Body of pancreas (tissue), 4 donors: ENCODE data around the gene IFI16. TPM values are rescaled to one million over a fixed set of nuclear protein-coding genes. Genes with fewer than 3 reads are reported as not detected.
"Not testable (repeated sequence)": the region's sequence is repeated elsewhere in the genome, so short reads cannot be mapped to it uniquely, and the experiment has no call there.

Source experiments
- ATAC-seq: fragments of 150-250 bp; one replicate; pipeline ENCODE4 v1.9.1; 2016
- DNase-seq, 4 donors: peaks; one replicate each; pipeline ENCODE4 v3.0.0-alpha.2; 2019
- H3K27ac ChIP-seq, 4 donors: fragments of 200-600 bp; sonication (generic); 1 replicate in 3 of 4; 2 replicates in 1 of 4; pipeline versions ENCODE4 v1.5.1 to v1.6.1; 2016 to 2019; ENCODE audit warnings: mild to moderate bottlenecking in 1 of 4, mixed read lengths in 1 of 4, moderate library complexity in 1 of 4
- H3K27me3 ChIP-seq, 2 donors: fragments of 200-600 bp; sonication (generic); one replicate each; pipeline ENCODE4 v1.6.0; 2016; ENCODE audit warnings: mild to moderate bottlenecking in 1 of 2
- H3K36me3 ChIP-seq, 2 donors: fragments of 200-600 bp; sonication (generic); replicated peaks in 1 of 2; 2 replicates each; pipeline ENCODE4 v1.5.1; 2016; ENCODE audit warnings: low read depth in 2 of 2; ENCODE audit not compliant: insufficient read depth in 1 of 2
- H3K4me1 ChIP-seq: fragments of 200-600 bp; sonication (generic); one replicate; pipeline ENCODE4 v1.6.0; 2016
- H3K4me3 ChIP-seq, 2 donors: fragments of 200-600 bp; sonication (generic); 1 replicate in 1 of 2; 2 replicates in 1 of 2; pipeline ENCODE4 v1.5.1; 2016 to 2019
- H3K9me3 ChIP-seq, 3 donors: fragments of 200-600 bp; sonication (generic); 1 replicate in 2 of 3; 2 replicates in 1 of 3; pipeline ENCODE4 v1.5.1; 2016
- CTCF ChIP-seq, 7 experiments: fragments of 450-650 bp in 4 of 7; fragments of 200-600 bp in 3 of 7; sonication (generic) in 3 of 7; IDR thresholded peaks; one replicate each; pipeline ENCODE4 v1.5.1; 2016 to 2019; ENCODE audit warnings: antibody characterized with exemption in 7 of 7
- POLR2A ChIP-seq, 3 donors: fragments of 450-650 bp; IDR thresholded peaks; one replicate each; pipeline ENCODE4 v1.6.1; 2016; ENCODE audit warnings: antibody characterized with exemption in 3 of 3, mild to moderate bottlenecking in 2 of 3
- WGBS, 2 donors: methylation state at CpG; one replicate each; pipeline ENCODE4 v1.1.5; 2017; 5-methylcytosine and 5-hydroxymethylcytosine counted together
- intact Hi-C: fragments of 100-400 bp; cut with DNase I; formaldehyde crosslinking; loops from one replicate; pipeline ENCODE4 v1.15.1; 2023
- total RNA-seq, 2 donors: library from RNA; depleted of rRNA; stranded (reverse); fragments of >200 nt; gene quantifications; one replicate each; pipeline ENCODE4 v1.1.0, GENCODE V29; 2016

IFI16 gene
- total RNA-seq, 2 donors from 2014 or later = 10.9 to 11.2 TPM

GRCh38 chr1:159030311-159030710 is 20.6 kb downstream of the IFI16 start:
- DNase-seq = no peak
- Histone ChIP-seq H3K36me3 (no peaks in the 10 kb centered on the region), H3K9me3 (no peaks in the 10 kb centered on the region), H3K4me1 (no peaks in the 10 kb centered on the region), H3K27me3 (no peaks in the 10 kb centered on the region), H3K27ac (no peak overlapping the region), H3K4me3 (no peak overlapping the region)
- intact Hi-C loops = no loop called here
- 36 to 53% methylated on average over 1 of the region's 1 CpG for WGBS, 2 donors
- ATAC-seq = no peak
- TF ChIP-seq CTCF (IDR thresholded peaks at IDR 0.05) (no peak), POLR2A (IDR thresholded peaks at IDR 0.05) (no peak)

GRCh38 chr1:159030877-159031447 is 21.3 kb downstream of the IFI16 start:
- intact Hi-C loops = no loop called here
- DNase-seq (no peak), ATAC-seq (no peak)
- no peaks in the 10 kb centered on the region for H3K36me3 ChIP-seq
- H3K4me1 ChIP-seq = no peaks in the 10 kb centered on the region
- no peaks in the 10 kb centered on the region for H3K9me3 ChIP-seq
- no peak overlapping the region for H3K27ac ChIP-seq
- TF ChIP-seq POLR2A (IDR thresholded peaks at IDR 0.05) (no peak), CTCF (IDR thresholded peaks at IDR 0.05) (no peak)
- H3K27me3 ChIP-seq = no peaks in the 10 kb centered on the region
- no peak overlapping the region for H3K4me3 ChIP-seq
- WGBS, 2 donors = 49 to 51% methylated on average over 3 of the region's 3 CpGs

GRCh38 chr1:159040206-159040605 is 30.5 kb downstream of the IFI16 start:
- H3K27me3 ChIP-seq = no peaks in the 10 kb centered on the region
- TF ChIP-seq POLR2A (IDR thresholded peaks at IDR 0.05) (no peak), CTCF (IDR thresholded peaks at IDR 0.05) (no peak)
- no peaks in the 10 kb centered on the region for H3K9me3 ChIP-seq
- H3K4me1 ChIP-seq = no peaks in the 10 kb centered on the region
- H3K27ac ChIP-seq = no peak overlapping the region
- ATAC-seq (no peak), DNase-seq (no peak)
- no peaks in the 10 kb centered on the region for H3K36me3 ChIP-seq
- H3K4me3 ChIP-seq = no peak overlapping the region
- intact Hi-C loops = no loop called here
- WGBS, 2 donors = 62 to 69% methylated on average over 1 of the region's 1 CpG

- Histone ChIP-seq H3K4me3 (no peak overlapping the region), H3K27ac (no peak overlapping the region), H3K36me3 (no peaks in the 10 kb centered on the region), H3K27me3 (no peaks in the 10 kb centered on the region), H3K9me3 (no peaks in the 10 kb centered on the region), H3K4me1 (no peaks in the 10 kb centered on the region)
- DNase-seq = no peak
- TF ChIP-seq CTCF (IDR thresholded peaks at IDR 0.05) (no peak), POLR2A (IDR thresholded peaks at IDR 0.05) (no peak)
- 61 to 65% methylated on average over 7 of the region's 7 CpGs for WGBS, 2 donors
- intact Hi-C loops = no loop called here
- ATAC-seq = no peak
Measured at GRCh38 chr1:159040893-159041724, 31.4 kb downstream of the IFI16 start.

GRCh38 chr1:159046486-159046885 is 36.8 kb downstream of the IFI16 start:
- H3K27ac ChIP-seq, H3K4me3 ChIP-seq, H3K36me3 ChIP-seq, H3K4me1 ChIP-seq, ATAC-seq, DNase-seq, intact Hi-C loops, H3K9me3 ChIP-seq, H3K27me3 ChIP-seq: not testable (repeated sequence)
- WGBS, 2 donors = 28 to 41% methylated on average over 1 of the region's 1 CpG
